BE2C (cell line): Measurements from ENCODE around the gene PSG2.
"Not testable (repeated sequence)": the region's sequence is repeated elsewhere in the genome, so short reads cannot be mapped to it uniquely, and the experiment has no call there.

Source experiments
- DNase-seq: peaks from one replicate; pipeline ENCODE4 v3.0.0-alpha.2; 2020
- H3K27me3 ChIP-seq: fragments of 250-450 bp; sonication (Bioruptor Pico); 2 replicates; pipeline ENCODE4 v1.5.1; 2020; ENCODE audit warnings: mild to moderate bottlenecking
- H3K36me3 ChIP-seq: fragments of 250-450 bp; sonication (Bioruptor Pico); 2 replicates; pipeline ENCODE4 v1.5.1; 2020; ENCODE audit warnings: mild to moderate bottlenecking
- H3K4me1 ChIP-seq: fragments of 250-450 bp; sonication (Bioruptor Pico); 2 replicates; pipeline ENCODE4 v1.5.1; 2020
- H3K4me3 ChIP-seq: 2 replicates; pipeline ENCODE4 v1.5.1; 2011; ENCODE audit warnings: low read depth, low read length
- H3K9me3 ChIP-seq: fragments of 250-450 bp; sonication (Bioruptor Pico); 2 replicates; pipeline ENCODE4 v1.5.1; 2020
- TF ChIP-seq, protein P1 (sequence below): IDR thresholded peaks from 2 replicates; pipeline ENCODE4 v1.5.1; 2012; ENCODE audit warnings: mild to moderate bottlenecking, low read depth, low read length

PSG2 gene

DNA sequence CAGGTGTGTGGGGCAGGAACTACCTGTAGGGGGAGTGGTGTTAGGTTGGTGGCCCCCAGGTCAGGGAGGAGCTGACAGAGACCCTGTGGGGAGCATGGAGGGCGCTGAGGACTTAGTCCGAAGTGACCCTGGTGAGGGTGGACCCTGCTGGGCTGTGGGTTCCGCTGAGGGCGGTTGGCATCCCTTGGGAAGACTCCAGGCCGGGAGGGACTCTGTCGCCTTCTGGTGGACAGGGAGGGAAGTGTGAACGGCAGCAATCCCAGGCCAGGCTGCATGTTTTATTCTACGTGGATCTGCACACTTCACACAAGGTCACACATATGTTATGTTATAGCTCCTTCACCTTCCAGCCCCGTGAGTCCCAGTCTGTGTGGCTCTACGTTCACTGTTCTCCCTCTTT lies 54.5 kb downstream of the PSG2 start:
- H3K4me1 ChIP-seq, H3K27me3 ChIP-seq, H3K9me3 ChIP-seq, H3K4me3 ChIP-seq, H3K36me3 ChIP-seq: not testable (repeated sequence)
- TF ChIP-seq, protein P1, sequence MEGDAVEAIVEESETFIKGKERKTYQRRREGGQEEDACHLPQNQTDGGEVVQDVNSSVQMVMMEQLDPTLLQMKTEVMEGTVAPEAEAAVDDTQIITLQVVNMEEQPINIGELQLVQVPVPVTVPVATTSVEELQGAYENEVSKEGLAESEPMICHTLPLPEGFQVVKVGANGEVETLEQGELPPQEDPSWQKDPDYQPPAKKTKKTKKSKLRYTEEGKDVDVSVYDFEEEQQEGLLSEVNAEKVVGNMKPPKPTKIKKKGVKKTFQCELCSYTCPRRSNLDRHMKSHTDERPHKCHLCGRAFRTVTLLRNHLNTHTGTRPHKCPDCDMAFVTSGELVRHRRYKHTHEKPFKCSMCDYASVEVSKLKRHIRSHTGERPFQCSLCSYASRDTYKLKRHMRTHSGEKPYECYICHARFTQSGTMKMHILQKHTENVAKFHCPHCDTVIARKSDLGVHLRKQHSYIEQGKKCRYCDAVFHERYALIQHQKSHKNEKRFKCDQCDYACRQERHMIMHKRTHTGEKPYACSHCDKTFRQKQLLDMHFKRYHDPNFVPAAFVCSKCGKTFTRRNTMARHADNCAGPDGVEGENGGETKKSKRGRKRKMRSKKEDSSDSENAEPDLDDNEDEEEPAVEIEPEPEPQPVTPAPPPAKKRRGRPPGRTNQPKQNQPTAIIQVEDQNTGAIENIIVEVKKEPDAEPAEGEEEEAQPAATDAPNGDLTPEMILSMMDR, result 0 out of 2 replicates have a peak, but pooled peaks have one; percentile 5
- DNase-seq, result peak; percentile 9

DNA sequence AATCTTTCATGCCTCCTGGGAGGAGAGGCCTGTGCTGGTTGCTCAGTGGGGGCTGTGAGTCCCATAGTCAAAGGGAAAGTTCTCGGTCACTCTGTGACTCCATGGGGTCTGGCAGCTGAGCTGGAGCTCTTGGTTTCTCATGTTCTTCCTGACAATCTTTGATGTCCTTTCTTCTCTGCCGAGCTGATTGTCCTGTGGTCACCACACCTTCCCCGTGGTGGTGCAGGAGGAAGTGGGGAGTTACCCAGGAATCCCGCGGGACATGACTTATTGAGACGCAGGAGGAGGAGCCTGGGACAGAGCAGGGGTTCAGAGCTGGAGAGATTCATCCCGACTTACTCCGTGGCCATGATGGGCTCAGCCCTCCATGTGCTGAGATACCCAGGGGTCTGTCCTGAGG lies 55.4 kb downstream of the PSG2 start:
- H3K9me3 ChIP-seq, H3K27me3 ChIP-seq, H3K36me3 ChIP-seq, DNase-seq, H3K4me1 ChIP-seq, H3K4me3 ChIP-seq: not testable (repeated sequence)

DNA sequence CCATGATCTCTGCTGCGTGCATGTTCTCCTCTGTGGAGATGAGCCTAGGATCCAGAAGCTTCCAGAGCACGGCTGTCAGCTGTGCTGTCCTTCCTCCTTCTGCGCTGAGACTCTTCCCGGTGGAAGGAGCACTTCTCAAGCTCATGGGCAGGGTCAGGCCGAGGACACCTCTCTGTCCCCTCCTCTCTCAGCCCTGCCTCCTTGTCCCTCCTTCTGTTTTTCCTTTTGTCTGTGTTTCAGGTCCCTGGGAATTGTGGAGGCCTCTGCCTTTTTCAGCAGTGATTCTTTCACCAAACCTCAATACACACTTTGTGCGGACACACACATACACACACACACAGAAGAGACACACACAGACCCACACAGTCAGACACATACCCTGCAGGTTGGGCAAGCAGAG lies 56.1 kb downstream of the PSG2 start, which contains the start of gene PSG11:
Gene PSG11, minus strand, starts transcription at position 101 of the 400 bp plus-strand sequence. Its CDS starts 97 bp downstream, at position 4.
- H3K4me1 ChIP-seq, H3K36me3 ChIP-seq, H3K9me3 ChIP-seq, DNase-seq, H3K4me3 ChIP-seq, H3K27me3 ChIP-seq: not testable (repeated sequence)

- H3K27me3 ChIP-seq, H3K4me3 ChIP-seq, H3K9me3 ChIP-seq, H3K4me1 ChIP-seq, H3K36me3 ChIP-seq, DNase-seq: not testable (repeated sequence)
Measured at GRCh38 chr19:43022098-43022497, 60.4 kb downstream of the PSG2 start.

DNA sequence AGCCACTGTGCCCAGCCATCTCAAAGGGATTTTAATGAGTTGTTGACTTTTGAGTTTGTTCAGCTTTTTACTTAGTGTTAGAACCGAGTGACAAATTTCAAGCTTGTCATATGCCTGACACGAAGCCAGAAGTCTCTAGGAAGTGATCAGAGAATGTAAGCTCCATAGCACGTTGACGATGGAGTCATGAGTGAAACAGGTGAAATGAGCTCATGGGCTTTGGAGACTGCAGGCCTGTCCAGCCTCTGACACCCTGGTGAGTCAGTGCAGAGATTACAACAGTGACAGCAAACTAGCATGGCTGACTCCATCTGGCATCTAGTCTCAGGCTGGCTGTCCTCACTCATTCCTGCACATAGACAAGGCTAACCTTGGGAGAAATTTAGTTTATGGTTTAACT lies 60.9 kb downstream of the PSG2 start:
- not testable (repeated sequence) for H3K9me3 ChIP-seq, H3K27me3 ChIP-seq, DNase-seq

DNA sequence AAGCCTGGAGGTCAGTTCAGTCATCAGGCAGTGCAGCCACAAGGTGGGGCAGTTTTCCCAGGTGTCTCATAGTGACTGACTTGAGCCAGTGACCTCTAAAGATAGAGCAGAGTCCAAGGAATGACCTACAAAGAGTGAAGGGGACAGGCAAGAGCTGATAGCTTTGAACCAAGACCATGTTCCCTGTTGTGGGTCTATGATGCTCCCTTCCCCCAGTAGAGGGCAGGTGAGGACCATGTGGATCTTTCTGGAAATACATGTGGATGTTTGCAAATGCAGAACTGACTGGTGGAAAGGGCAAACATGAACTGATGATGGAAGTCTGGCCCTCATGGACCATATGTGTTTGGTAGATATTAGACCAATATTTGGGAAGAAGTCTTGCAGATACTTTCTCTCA lies 62.9 kb downstream of the PSG2 start:
- H3K36me3 ChIP-seq, H3K4me1 ChIP-seq, H3K9me3 ChIP-seq, DNase-seq, H3K27me3 ChIP-seq, H3K4me3 ChIP-seq: not testable (repeated sequence)

More for the DNA sequence above, 60.9 kb downstream of the PSG2 start:
- H3K4me3 ChIP-seq, H3K36me3 ChIP-seq, H3K4me1 ChIP-seq: not testable (repeated sequence)
